Cardiac muscle cell (in vitro differentiated cells and primary cell): ENCODE results near the gene C16orf46. TPM values are rescaled to one million over a fixed set of nuclear protein-coding genes. Genes with fewer than 3 reads are reported as not detected.

Source experiments
- DNase-seq, 2 donors: peaks; one replicate each; pipeline versions ENCODE4 v3.0.0 to v3.0.0-alpha.2; 2010 to 2017; ENCODE audit warnings: low read depth in 1 of 2, low spot score in 1 of 2
- H3K27ac ChIP-seq: fragments of 200-600 bp; sonication (generic); 2 replicates; pipeline ENCODE4 v1.5.1; 2016
- H3K27me3 ChIP-seq: fragments of 200-600 bp; sonication (generic); 2 replicates; pipeline ENCODE4 v1.6.0; 2016; ENCODE audit warnings: control low read depth
- H3K36me3 ChIP-seq: fragments of 200-600 bp; sonication (generic); 2 replicates; pipeline ENCODE4 v1.5.1; 2016; ENCODE audit warnings: control low read depth
- H3K4me1 ChIP-seq: fragments of 200-600 bp; sonication (generic); 2 replicates; pipeline ENCODE4 v1.8.1; 2017; ENCODE audit warnings: low read depth, mild to moderate bottlenecking, mixed run types
- H3K4me3 ChIP-seq: fragments of 200-600 bp; sonication (generic); 2 replicates; pipeline ENCODE4 v1.5.1; 2016; ENCODE audit warnings: mild to moderate bottlenecking
- H3K9me3 ChIP-seq: fragments of 200-600 bp; sonication (generic); 2 replicates; pipeline ENCODE4 v1.5.1; 2017; ENCODE audit warnings: low read depth, mild to moderate bottlenecking, control low read depth
- CTCF ChIP-seq: IDR thresholded peaks from 2 replicates; pipeline ENCODE4 v1.5.1; 2012; ENCODE audit warnings: low read depth, mild to moderate bottlenecking, low read length
- polyA plus RNA-seq: library from polyadenylated mRNA; unstranded; fragments of >200 nt; fragmentation: Nextera tagmentation; extraction: Ambion mirVana; gene quantifications from 2 replicates; pipeline ENCODE4 v1.2.1, GENCODE V29; 2016
- total RNA-seq: library from RNA; depleted of rRNA; stranded (reverse); fragments of >200 nt; gene quantifications from 2 replicates; pipeline ENCODE4 v1.2.3, GENCODE V29; 2016

C16orf46 gene
- total and polyA plus RNA-seq, 2 experiments from 2014 or later = 0.60 TPM

- Histone ChIP-seq H3K4me1 (no peaks in the 10 kb centered on the region), H3K4me3 (no peak overlapping the region), H3K27me3 (no peaks in the 10 kb centered on the region), H3K36me3 (no peaks in the 10 kb centered on the region), H3K27ac (no peak overlapping the region), H3K9me3 (no peaks in the 10 kb centered on the region)
- no peak for TF ChIP-seq CTCF
- no peak for DNase-seq
Observed at GRCh38 chr16:81073560-81074330, 3.3 kb downstream of the C16orf46 start.

GRCh38 chr16:81071805-81072204 lies 5.2 kb downstream of the C16orf46 start:
- no peaks in the 10 kb centered on the region for H3K4me1 ChIP-seq
- no peaks in the 10 kb centered on the region for H3K36me3 ChIP-seq
- no peak overlapping the region for H3K4me3 ChIP-seq
- DNase-seq = no peak
- H3K27me3 ChIP-seq = no peaks in the 10 kb centered on the region
- H3K9me3 ChIP-seq = no peaks in the 10 kb centered on the region
- no peak overlapping the region for H3K27ac ChIP-seq
- no peak for TF ChIP-seq CTCF

DNA sequence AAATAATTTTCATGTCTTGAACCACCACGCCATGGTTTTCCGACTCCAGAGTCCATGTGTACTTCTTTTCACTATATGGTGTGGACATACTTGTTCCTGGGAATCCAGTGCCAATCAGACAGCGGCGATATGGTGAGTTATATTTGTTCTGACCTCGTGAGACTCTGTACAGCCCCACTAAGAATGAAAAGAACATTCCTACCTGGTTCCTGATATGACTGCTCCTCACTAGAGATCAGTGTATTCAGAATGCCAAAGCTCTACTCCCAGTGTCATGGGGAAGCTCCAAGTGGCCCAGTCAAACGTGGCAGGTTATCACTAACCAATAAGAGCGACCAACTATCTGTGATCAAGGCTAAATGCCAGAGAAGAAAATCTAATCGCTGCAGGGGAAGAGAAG lies 6.1 kb downstream of the C16orf46 start:
- Histone ChIP-seq H3K4me3 (no peak overlapping the region), H3K4me1 (no peaks in the 10 kb centered on the region), H3K9me3 (no peaks in the 10 kb centered on the region), H3K36me3 (no peaks in the 10 kb centered on the region), H3K27ac (no peak overlapping the region), H3K27me3 (no peaks in the 10 kb centered on the region)
- TF ChIP-seq CTCF = no peak
- DNase-seq = no peak

- DNase-seq = no peak
- H3K27me3 ChIP-seq = no peaks in the 10 kb centered on the region
- no peak for TF ChIP-seq CTCF
- H3K36me3 ChIP-seq = no peaks in the 10 kb centered on the region
- H3K4me1 ChIP-seq = no peaks in the 10 kb centered on the region
- H3K9me3 ChIP-seq = no peaks in the 10 kb centered on the region
- no peak overlapping the region for H3K4me3 ChIP-seq
- H3K27ac ChIP-seq = no peak overlapping the region
Observed at GRCh38 chr16:81069063-81069462, 8.0 kb downstream of the C16orf46 start.

DNA sequence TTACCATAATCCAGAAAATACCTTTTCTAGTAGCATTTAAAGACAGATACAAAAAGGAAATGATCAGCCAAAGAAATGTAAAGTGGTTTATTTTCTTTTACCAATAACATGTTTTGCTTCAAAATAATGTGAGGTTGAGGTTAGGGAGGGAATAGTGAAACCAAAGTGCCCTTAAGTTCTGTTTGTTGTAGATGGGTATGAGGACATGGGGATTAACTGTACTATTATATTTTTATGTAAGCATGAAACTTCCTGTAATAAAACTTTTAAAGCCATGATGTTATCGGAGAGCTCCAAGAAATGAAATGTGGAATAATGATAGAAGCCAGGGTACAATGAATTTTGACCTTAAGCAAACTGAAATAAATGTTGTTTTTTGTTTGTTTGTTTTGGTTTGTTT lies 9.9 kb downstream of the C16orf46 start:
- DNase-seq = no peak
- Histone ChIP-seq H3K27me3 (no peaks in the 10 kb centered on the region), H3K36me3 (no peaks in the 10 kb centered on the region), H3K4me1 (no peaks in the 10 kb centered on the region), H3K9me3 (no peaks in the 10 kb centered on the region), H3K4me3 (no peak overlapping the region), H3K27ac (no peak overlapping the region)
- TF ChIP-seq CTCF = no peak
